Measurements from ENCODE around the gene PNPLA5. TPM values are rescaled to one million over a fixed set of nuclear protein-coding genes. Genes with fewer than 3 reads are reported as not detected.

PNPLA5 gene
- polyA plus RNA-seq, 6 donors from 2014 or later, result not detected

DNA sequence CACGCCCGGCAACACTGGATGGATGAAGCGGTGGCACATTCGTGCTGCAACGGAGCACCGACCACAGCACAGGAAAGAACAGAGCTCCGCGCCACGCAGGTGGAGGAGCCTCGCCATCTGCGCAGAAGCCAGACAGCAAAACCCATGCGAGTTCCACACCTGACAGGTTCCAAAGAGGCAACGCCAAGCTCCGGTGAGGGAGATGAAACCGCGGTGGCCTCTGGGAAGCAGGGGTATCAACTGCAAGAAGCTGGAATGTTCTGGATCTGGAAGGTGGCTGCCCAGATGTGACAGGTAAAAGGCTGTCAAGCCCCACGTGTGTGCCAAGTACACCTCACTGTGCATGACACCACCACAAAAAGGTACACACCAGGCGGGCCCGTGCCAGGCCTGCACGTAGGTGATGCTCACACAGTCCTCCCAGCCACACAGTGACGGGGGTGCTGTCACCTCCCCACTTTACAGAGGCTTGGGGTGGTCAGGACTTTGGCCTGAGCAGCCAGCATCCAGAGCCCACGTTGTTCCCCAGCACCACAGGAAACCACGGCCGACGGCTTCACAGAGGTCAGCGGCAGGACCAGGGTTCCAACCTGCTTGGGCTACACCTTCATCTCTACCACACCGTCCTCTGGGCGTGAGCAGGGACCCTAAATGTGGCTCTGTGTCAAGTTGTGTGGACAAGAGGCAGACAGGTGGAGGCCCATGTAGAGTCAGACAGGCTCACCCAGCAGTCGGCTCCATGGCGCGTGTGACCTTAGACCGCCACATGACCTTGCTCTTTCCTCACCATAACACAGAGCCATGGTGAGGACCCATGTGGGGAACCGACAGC lies 60.0 kb downstream of the PNPLA5 start:
- no peaks in the 10 kb centered on the region for H3K4me1 Mint-ChIP-seq
- no peak for ATAC-seq (ENCODE audit: low read depth in 2 of 2)
- no peaks in the 10 kb centered on the region for H3K36me3 Mint-ChIP-seq
- no peaks in the 10 kb centered on the region for H3K9me3 Mint-ChIP-seq
- H3K27ac Mint-ChIP-seq, result no peak overlapping the region
- no peak overlapping the region for H3K4me3 Mint-ChIP-seq
- peaks cover 0 to 20% (median 19%) of the 10 kb centered on the region in 3 donors for H3K27me3 Mint-ChIP-seq
- DNase-seq, result no peak

DNA sequence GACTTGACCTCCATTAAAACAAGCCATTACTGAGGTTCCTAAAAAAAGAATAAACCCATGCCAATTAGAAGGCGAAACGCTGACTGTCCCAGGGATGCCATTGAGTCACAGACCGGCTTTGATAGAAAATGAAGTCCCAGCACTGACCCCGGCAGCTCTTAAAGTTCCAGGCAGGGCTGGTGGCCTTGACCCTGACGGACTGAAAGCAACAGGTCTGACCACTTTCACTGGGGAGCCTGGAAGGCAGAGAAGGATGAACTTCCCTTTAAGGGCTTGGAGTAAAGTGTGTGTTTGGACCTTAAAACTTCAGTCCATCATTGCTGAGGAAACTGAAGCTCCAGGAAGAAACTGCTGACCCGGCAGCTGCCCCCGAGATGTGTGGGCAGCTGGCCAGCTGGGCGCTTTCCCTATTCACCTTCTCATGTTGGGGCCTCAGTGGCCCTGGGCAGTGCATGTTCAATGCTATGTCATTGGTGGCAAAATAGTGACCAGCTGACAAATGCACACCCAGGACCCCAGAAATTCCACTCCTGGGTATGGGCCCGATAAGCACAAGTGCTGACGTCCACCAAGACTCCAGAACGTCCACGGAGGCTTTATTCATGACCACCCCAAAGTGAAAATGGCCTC lies 60.8 kb downstream of the PNPLA5 start:
- Mint-ChIP-seq H3K27me3 (peaks cover 0 to 22% (median 21%) of the 10 kb centered on the region in 3 donors), H3K4me3 (no peak overlapping the region), H3K4me1 (no peaks in the 10 kb centered on the region), H3K27ac (no peak overlapping the region), H3K9me3 (no peaks in the 10 kb centered on the region), H3K36me3 (no peaks in the 10 kb centered on the region)
- DNase-seq, result no peak
- no peak for ATAC-seq (ENCODE audit: low read depth in 2 of 2)

DNA sequence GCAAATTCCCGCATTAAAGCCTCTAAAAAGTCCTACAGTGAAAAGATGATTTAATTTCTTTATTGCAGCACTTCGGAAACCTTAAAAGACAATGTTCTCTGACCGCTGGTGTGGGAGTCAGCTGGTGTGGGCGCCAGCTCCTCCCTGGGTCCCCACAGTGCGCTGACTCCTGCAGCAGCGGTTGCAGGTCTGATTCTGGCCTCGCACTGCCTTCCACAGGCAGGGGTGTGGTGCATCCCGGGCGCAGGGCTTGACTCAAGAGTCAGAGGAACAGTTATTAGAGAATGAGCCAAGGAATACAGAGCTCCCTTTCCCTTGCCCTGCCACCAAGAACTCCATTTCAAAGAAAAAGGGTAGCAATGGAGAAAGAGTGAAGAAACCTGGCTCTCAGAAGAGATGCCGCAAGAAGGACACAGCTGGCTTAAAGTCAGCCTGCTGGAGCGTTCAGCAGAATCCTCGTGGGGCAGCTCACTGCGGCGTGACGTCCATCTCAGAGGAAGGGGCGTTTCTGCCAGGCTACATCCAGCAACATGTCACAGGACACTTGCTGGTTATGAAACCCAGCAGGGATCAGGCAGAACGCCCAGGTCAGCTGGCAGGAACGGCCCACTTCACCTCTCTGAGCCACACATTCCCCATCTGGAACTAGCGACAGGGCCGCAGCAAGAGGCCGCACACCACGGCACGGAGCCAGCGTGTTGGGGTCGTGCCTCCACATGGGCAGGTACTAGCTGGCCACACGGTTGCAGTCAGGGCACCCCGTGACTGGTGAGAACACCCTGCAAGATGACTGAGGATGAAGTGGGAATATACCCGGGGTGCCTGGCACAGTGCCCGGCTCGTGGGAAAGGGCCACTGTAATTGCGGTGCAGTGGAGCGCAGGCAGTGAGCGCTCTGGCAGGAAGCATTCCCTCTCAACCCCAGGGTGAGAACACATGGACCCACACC lies 61.6 kb downstream of the PNPLA5 start:
- H3K9me3 Mint-ChIP-seq, result no peaks in the 10 kb centered on the region
- H3K36me3 Mint-ChIP-seq, result no peaks in the 10 kb centered on the region
- peaks cover 0 to 23% (median 17%) of the 10 kb centered on the region in 3 donors for H3K27me3 Mint-ChIP-seq
- ATAC-seq (ENCODE audit: low read depth in 2 of 2) (no peak), DNase-seq (no peak)
- peak overlapping the region in 2 of 8 donors; percentile 25 to 29 for H3K4me3 Mint-ChIP-seq
- H3K27ac Mint-ChIP-seq, result peak overlapping the region in 1 of 6 donors; percentile 37
- no peaks in the 10 kb centered on the region for H3K4me1 Mint-ChIP-seq

Other genes with a start within 250 kb of the PNPLA5 start
- not detected for gene EFCAB6, start 79.7 kb downstream of the PNPLA5 start, polyA plus RNA-seq (ENCODE audit: low read depth in 6 of 6)
- gene SULT4A1, start 29.5 kb downstream of the PNPLA5 start, polyA plus RNA-seq (ENCODE audit: low read depth in 6 of 6), result not detected
- not detected for gene PNPLA3, start 31.8 kb upstream of the PNPLA5 start, polyA plus RNA-seq (ENCODE audit: low read depth in 6 of 6)
- 10 to 100 TPM; 64.0 to 96.1 (median 75.4) TPM for gene SAMM50, start 63.4 kb upstream of the PNPLA5 start, polyA plus RNA-seq (ENCODE audit: low read depth in 6 of 6)
- gene PARVB, start 132.3 kb upstream of the PNPLA5 start, polyA plus RNA-seq (ENCODE audit: low read depth in 6 of 6), result 10 to 100 TPM; 18.6 to 30.0 (median 21.3) TPM

Data from naive B cell (primary cell).